GM21423 (cell line): ENCODE measurements around the gene CGB5.

Source experiments
- ATAC-seq: cut with Tn5 transposase; IDR thresholded peaks from one replicate; pipeline ENCODE4 v1.9.1; 2021; ENCODE audit warnings: mild to moderate bottlenecking, moderate library complexity; ENCODE audit not compliant: unreplicated experiment

The CGB5 gene

DNA sequence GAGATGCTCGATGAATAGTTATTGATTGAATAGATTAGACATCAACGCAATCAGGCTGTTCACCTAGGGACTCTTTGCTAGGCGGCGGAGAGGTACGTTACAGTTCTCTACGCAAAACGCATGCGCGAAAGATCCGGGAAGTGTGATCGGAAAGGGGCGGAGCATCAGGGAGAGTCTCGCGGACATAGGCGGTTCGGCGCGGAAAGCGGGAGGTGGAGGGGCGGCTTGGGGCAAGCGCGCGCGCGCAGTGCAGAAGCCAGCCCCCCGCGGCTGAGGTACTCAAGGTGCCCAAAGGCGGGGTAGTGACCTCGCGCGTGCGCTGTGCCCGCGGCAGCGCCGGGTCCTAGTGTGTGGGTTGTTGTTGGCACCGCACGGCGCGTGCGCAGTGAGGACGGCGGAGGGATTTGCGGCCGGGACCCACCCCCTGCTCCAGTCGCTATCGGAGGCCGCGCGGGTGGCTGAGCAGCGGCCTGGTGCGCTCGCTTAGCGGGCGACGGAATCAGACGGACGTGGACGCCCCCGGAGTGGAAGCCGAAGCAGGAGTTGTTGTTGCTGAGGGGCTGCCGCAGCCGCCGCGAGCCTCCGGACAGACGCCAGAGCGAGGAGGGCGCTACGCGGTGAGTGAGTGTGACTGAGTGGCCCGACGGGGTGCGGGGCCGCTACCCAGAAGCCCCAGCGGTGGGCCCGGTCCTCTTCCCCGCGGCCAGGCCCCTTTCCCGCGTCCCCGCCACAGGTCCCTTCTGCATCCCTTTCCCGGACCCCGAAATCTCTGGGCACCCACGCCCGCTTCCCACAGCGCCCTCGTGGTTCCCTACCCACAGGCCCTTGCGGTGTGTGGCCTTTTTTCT lies 41.6 kb downstream of the CGB5 start, which contains the start of gene SNRNP70:
Gene SNRNP70 (plus strand): TSS at position 432 of the 848 bp plus-strand sequence. CDS start 964 bp downstream, outside the sequence.
- peak; percentile 83 for ATAC-seq

GRCh38 chr19:49085868-49086232 lies 42.2 kb downstream of the CGB5 start:
- ATAC-seq, result no peak

- ATAC-seq, result no peak
These were observed 42.6 kb downstream of the CGB5 start for GRCh38 chr19:49086296-49086695.

DNA sequence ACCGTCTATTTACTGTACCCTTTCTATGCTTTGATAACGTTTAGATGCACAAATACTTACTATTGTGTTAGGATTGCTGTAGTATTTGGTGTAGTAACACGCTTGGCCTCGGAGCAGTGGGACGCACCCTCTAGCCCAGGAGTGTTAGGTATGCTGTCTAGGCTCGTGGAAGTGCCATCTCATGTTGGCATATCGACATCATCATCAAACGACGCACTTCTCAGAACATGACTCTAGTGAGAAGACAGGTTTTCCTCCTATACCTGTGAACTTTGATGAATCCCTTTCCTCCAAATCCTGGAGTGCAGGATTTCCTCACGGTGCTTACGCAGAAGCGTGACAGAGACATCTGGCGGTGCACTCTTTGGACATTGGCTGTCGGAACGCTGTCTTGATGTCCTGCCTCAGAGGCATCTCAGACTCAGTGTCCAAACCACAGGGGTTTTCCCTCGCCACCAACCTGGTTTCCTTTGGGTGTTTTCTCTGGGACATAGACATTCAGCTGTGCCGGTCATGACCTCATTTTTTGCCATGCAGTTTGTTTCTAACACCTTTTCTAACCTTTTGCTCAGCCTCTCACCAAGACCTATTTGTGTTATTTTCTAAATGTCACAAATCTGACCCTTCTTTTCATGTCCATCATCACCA lies 47.9 kb downstream of the CGB5 start:
- ATAC-seq, result no peak

GRCh38 chr19:49092686-49093085 lies 49.0 kb downstream of the CGB5 start:
- ATAC-seq, result no peak
